NT2/D1 (cell line): ENCODE measurements around the gene PMP22.

Source experiments
- YY1 ChIP-seq: IDR thresholded peaks from 2 replicates; pipeline ENCODE4 v1.6.1; 2011; ENCODE audit not compliant: insufficient read length, insufficient read depth
- ZNF274 ChIP-seq: IDR thresholded peaks from 2 replicates; pipeline ENCODE4 v1.6.1; 2011; ENCODE audit warnings: mild to moderate bottlenecking, low read depth, low read length

DNA sequence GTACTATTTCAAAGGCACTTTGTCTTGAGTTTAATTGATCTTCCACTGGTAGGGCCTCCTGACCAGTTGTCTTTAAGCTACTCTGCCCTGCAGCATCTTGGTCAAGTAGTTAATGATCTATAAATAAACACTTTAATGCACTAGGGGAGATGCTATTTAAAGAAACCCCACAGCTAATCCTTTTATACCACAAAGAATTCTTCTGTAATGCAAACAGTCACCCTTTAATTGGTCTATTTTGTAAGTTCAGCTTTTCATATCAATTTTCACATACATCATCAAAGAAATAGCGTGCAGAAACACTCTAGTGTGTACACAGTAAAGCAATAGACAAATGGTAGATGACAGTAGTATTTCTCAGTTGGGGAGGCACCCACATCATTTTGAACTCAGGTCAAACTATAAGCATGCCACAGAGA lies 70.3 kb downstream of the PMP22 start:
- no peak for TF ChIP-seq YY1
- no peak for TF ChIP-seq ZNF274
